GM23338 (cell line): ENCODE data around the gene USP2. TPM values are rescaled to one million over a fixed set of nuclear protein-coding genes. Genes with fewer than 3 reads are reported as not detected.

Experiments
- ATAC-seq: fragments of 200-7000 bp; cut with Tn5 transposase; 3 replicates; pipeline ENCODE4 v1.9.1; 2020
- DNase-seq: peaks from one replicate; pipeline ENCODE4 v3.0.0-alpha.2; 2015; ENCODE audit warnings: low spot score
- H2AFZ ChIP-seq: fragments of 200-600 bp; sonication (generic); 2 replicates; pipeline ENCODE4 v1.8.0; 2016; ENCODE audit warnings: antibody characterized with exemption, mild to moderate bottlenecking, moderate library complexity
- H3F3A ChIP-seq: fragments of 200-600 bp; sonication (generic); replicated peaks from 2 replicates; pipeline ENCODE4 v1.8.0; 2017; ENCODE audit warnings: antibody characterized with exemption, mixed run types, low read depth
- H3K27ac ChIP-seq: fragments of 200-600 bp; sonication (generic); 2 replicates; pipeline ENCODE4 v1.6.1; 2016; ENCODE audit warnings: low read depth
- H3K27me3 ChIP-seq: fragments of 200-600 bp; sonication (generic); 2 replicates; pipeline ENCODE4 v1.8.0; 2016; ENCODE audit warnings: mild to moderate bottlenecking, mixed run types, moderate library complexity; ENCODE audit not compliant: insufficient read depth
- H3K36me3 ChIP-seq: fragments of 200-600 bp; sonication (generic); 2 replicates; pipeline ENCODE4 v1.8.0; 2016; ENCODE audit warnings: mild to moderate bottlenecking; ENCODE audit not compliant: insufficient read depth
- H3K4me1 ChIP-seq: fragments of 200-600 bp; sonication (generic); 2 replicates; pipeline ENCODE4 v1.8.0; 2016; ENCODE audit warnings: mild to moderate bottlenecking, moderate library complexity; ENCODE audit not compliant: insufficient read depth
- H3K4me2 ChIP-seq: fragments of 200-600 bp; sonication (generic); 2 replicates; pipeline ENCODE4 v1.7.1; 2017; ENCODE audit warnings: mixed run types
- H3K4me3 ChIP-seq: fragments of 200-600 bp; sonication (generic); 2 replicates; pipeline ENCODE4 v1.6.1; 2016; ENCODE audit warnings: mixed run types
- H3K79me2 ChIP-seq: fragments of 200-600 bp; sonication (generic); replicated peaks from 2 replicates; pipeline ENCODE4 v1.8.0; 2017; ENCODE audit warnings: mild to moderate bottlenecking; ENCODE audit not compliant: insufficient read depth
- H3K9me2 ChIP-seq: fragments of 200-600 bp; sonication (generic); 2 replicates; pipeline ENCODE4 v1.8.0; 2017; ENCODE audit not compliant: insufficient read depth
- H4K20me1 ChIP-seq: fragments of 200-600 bp; sonication (generic); replicated peaks from 2 replicates; pipeline ENCODE4 v1.8.0; 2017; ENCODE audit warnings: mild to moderate bottlenecking; ENCODE audit not compliant: insufficient read depth
- H3K27ac Mint-ChIP-seq: 2 replicates; pipeline ENCODE4 v1.8.0; 2020; ENCODE audit warnings: inconsistent platforms, mild to moderate bottlenecking, moderate library complexity, mixed read lengths
- H3K27me3 Mint-ChIP-seq: 3 replicates; pipeline ENCODE4 v1.8.0; 2022; ENCODE audit warnings: low read depth, mild to moderate bottlenecking, moderate library complexity, mixed read lengths, inconsistent platforms; ENCODE audit not compliant: insufficient read depth, poor library complexity
- H3K36me3 Mint-ChIP-seq: 3 replicates; pipeline ENCODE4 v1.8.0; 2021; ENCODE audit warnings: low read depth, mild to moderate bottlenecking, inconsistent platforms, moderate library complexity, mixed read lengths
- H3K4me1 Mint-ChIP-seq: 3 replicates; pipeline ENCODE4 v1.8.0; 2020; ENCODE audit warnings: mild to moderate bottlenecking, inconsistent platforms, mixed read lengths
- H3K4me3 Mint-ChIP-seq: 3 replicates; pipeline ENCODE4 v1.8.0; 2021; ENCODE audit warnings: moderate library complexity, mild to moderate bottlenecking, inconsistent platforms, mixed read lengths
- H3K9me3 Mint-ChIP-seq: 3 replicates; pipeline ENCODE4 v1.8.0; 2020; ENCODE audit warnings: moderate library complexity, mild to moderate bottlenecking, inconsistent platforms, mixed read lengths
- CREB1 ChIP-seq: fragments of 250-450 bp; sonication (Bioruptor Pico); IDR thresholded peaks from 2 replicates; pipeline ENCODE4 v1.5.0; 2020; ENCODE audit warnings: low read depth, mild to moderate bottlenecking, moderate library complexity
- EZH2phosphoT487 ChIP-seq: fragments of 200-600 bp; sonication (generic); IDR thresholded peaks from one replicate; pipeline ENCODE4 v1.8.1; 2018; ENCODE audit warnings: antibody characterized with exemption; ENCODE audit not compliant: unreplicated experiment
- JUNB ChIP-seq: IDR thresholded peaks from one replicate; pipeline ENCODE4 v1.6.1; 2016; ENCODE audit warnings: antibody characterized with exemption; ENCODE audit not compliant: unreplicated experiment
- NANOG ChIP-seq: IDR thresholded peaks from 2 replicates; pipeline ENCODE4 v1.6.1; 2016; ENCODE audit warnings: antibody characterized with exemption, borderline replicate concordance
- STAT1 ChIP-seq: IDR thresholded peaks from one replicate; pipeline ENCODE4 v1.6.1; 2016; ENCODE audit warnings: antibody characterized with exemption; ENCODE audit not compliant: unreplicated experiment
- ZNF114 ChIP-seq: fragments of 250-450 bp; sonication (Bioruptor Pico); IDR thresholded peaks from 2 replicates; pipeline ENCODE4 v1.5.0; 2020; ENCODE audit warnings: mild to moderate bottlenecking, moderate library complexity
- ZNF331 ChIP-seq: fragments of 250-450 bp; sonication (Bioruptor Pico); IDR thresholded peaks from 2 replicates; pipeline ENCODE4 v1.5.0; 2020; ENCODE audit warnings: low read depth, mild to moderate bottlenecking, moderate library complexity
- polyA plus RNA-seq: library from polyadenylated mRNA; unstranded; fragments of >200 nt; fragmentation: Nextera tagmentation; extraction: Ambion mirVana; gene quantifications from 2 replicates; pipeline ENCODE4 v1.2.1, GENCODE V29; 2016
- total RNA-seq: library from RNA; depleted of rRNA; stranded (reverse); fragments of >200 nt; shearing (Covaris generic); gene quantifications from 2 replicates; pipeline ENCODE4 v1.2.3, GENCODE V29; 2014
- TF ChIP-seq, protein P1 (sequence below): IDR thresholded peaks from 2 replicates; pipeline ENCODE4 v1.6.1; 2016; ENCODE audit warnings: antibody characterized with exemption
- TF ChIP-seq, protein P2 (sequence below), 2 experiments: fragments of 200-600 bp in 1 of 2; sonication (generic) in 1 of 2; conservative IDR thresholded peaks; 2 replicates each; pipeline versions ENCODE4 v1.5.1 to v1.6.1; 2016 to 2017; ENCODE audit warnings: antibody characterized with exemption in 2 of 2, low read depth in 2 of 2, mild to moderate bottlenecking in 2 of 2, moderate library complexity in 1 of 2
- TF ChIP-seq, protein P3 (sequence below): IDR thresholded peaks from one replicate; pipeline ENCODE4 v1.6.1; 2018; ENCODE audit warnings: antibody characterized with exemption; ENCODE audit not compliant: unreplicated experiment

Gene USP2
- total and polyA plus RNA-seq, 2 experiments from 2014 or later, result 4.9 to 5.0 TPM

DNA sequence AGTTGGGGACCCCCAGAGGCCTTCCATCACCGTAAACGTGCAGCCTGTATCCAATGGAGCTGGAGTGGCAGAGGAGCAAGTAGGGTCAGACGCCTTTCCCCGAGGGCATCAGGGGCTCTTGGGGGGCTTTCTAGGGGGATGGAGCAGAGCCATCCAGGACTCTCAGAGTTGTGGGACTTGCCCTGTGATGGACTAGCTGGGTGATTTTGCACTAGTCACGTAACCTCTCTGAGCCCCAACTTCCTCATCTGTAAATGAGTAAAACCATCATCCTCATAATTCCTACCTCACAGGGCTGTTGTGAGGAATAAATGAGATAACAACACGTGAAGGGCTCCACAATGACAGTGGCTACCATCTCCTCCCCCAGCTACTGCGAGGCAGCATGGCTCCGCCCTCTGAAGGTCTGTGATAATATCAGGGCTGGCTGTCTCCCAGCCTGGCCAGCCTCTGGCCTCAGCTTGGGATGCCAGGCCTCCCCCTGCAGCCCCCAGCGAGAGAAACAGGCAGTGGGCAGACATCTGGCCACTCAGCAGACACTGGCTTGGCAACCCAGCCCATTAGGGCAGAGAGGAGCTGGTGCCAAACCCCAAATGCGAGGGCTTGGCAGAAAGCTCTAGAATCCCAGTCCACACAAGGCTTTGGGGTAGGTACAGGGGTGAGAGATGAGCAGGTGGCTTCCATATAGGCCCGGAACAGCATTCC is 6.7 kb downstream of the USP2 start:
- Histone ChIP-seq H3K9me2 (no peaks in the 10 kb centered on the region), H3K4me1 (peaks cover 43% of the 10 kb centered on the region), H3K27me3 (peaks cover 7% of the 10 kb centered on the region; the same call in 1 of the 2 replicates), H4K20me1 (no peaks in the 10 kb centered on the region), H3K4me3 (no peak overlapping the region), H3F3A (no peaks in the 10 kb centered on the region), H3K4me2 (0 out of 2 replicates have a peak overlapping the region, but pooled peaks have one; percentile 28), H3K36me3 (no peaks in the 10 kb centered on the region), H3K79me2 (no peaks in the 10 kb centered on the region), H3K27ac (no peak overlapping the region), H2AFZ (no peak overlapping the region)
- Mint-ChIP-seq H3K27ac (no peak overlapping the region), H3K9me3 (no peaks in the 10 kb centered on the region), H3K27me3 (peaks cover 15% of the 10 kb centered on the region), H3K4me3 (no peak overlapping the region; the same call in 2 of the 3 replicates), H3K36me3 (no peaks in the 10 kb centered on the region; the same call in 2 of the 3 replicates), H3K4me1 (peaks cover 70% of the 10 kb centered on the region)
- ATAC-seq, result no peak
- no peak for DNase-seq
- TF ChIP-seq CREB1 (CRISPR knock-in tag) (no peak), ZNF114 (CRISPR knock-in tag) (no peak), EZH2phosphoT487 (no peak), JUNB (no peak), NANOG (no peak)
- TF ChIP-seq, protein P1, sequence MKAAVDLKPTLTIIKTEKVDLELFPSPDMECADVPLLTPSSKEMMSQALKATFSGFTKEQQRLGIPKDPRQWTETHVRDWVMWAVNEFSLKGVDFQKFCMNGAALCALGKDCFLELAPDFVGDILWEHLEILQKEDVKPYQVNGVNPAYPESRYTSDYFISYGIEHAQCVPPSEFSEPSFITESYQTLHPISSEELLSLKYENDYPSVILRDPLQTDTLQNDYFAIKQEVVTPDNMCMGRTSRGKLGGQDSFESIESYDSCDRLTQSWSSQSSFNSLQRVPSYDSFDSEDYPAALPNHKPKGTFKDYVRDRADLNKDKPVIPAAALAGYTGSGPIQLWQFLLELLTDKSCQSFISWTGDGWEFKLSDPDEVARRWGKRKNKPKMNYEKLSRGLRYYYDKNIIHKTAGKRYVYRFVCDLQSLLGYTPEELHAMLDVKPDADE, result no peak

DNA sequence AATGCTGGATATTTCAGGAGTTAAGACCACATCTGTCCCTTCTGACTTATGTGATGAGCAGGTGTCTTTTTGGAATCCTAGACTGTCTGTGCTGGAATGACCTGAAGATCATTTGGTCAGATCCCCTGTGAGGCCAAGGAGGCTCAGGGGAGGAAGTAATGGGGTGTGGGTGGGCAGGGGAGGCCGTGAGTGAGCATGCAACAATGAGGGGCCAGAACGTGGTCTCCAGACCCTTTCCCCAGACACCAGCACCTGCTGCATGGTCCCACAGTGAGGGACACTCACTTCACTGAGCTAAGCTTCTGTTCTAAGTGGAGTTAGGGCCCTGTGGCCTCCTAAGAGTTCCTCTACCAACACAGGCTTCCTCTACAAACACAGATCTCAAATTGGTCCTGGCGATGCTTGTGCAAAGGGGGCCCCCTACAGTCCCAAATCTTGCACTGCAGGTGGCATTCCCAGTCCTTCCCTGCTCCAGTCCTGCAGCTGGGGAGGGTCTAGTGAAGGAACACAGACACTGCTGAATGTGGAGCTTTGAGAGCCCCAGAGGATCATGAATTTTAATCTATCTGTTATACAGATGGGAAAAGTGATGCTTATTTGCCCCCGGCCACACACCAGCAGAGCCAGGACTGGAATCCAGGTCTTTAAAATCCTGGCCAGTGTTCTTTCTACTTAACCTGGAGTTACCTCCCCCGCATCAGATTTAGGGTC is 7.4 kb downstream of the USP2 start:
- Mint-ChIP-seq H3K9me3 (no peaks in the 10 kb centered on the region), H3K36me3 (no peaks in the 10 kb centered on the region; the same call in 2 of the 3 replicates), H3K4me3 (no peak overlapping the region; the same call in 2 of the 3 replicates), H3K4me1 (peaks cover 73% of the 10 kb centered on the region), H3K27me3 (peaks cover 15% of the 10 kb centered on the region), H3K27ac (no peak overlapping the region)
- H3K27ac ChIP-seq, result no peak overlapping the region
- no peak for TF ChIP-seq JUNB
- TF ChIP-seq EZH2phosphoT487, result no peak
- TF ChIP-seq ZNF331 (CRISPR knock-in tag), result no peak
- TF ChIP-seq, protein P2, sequence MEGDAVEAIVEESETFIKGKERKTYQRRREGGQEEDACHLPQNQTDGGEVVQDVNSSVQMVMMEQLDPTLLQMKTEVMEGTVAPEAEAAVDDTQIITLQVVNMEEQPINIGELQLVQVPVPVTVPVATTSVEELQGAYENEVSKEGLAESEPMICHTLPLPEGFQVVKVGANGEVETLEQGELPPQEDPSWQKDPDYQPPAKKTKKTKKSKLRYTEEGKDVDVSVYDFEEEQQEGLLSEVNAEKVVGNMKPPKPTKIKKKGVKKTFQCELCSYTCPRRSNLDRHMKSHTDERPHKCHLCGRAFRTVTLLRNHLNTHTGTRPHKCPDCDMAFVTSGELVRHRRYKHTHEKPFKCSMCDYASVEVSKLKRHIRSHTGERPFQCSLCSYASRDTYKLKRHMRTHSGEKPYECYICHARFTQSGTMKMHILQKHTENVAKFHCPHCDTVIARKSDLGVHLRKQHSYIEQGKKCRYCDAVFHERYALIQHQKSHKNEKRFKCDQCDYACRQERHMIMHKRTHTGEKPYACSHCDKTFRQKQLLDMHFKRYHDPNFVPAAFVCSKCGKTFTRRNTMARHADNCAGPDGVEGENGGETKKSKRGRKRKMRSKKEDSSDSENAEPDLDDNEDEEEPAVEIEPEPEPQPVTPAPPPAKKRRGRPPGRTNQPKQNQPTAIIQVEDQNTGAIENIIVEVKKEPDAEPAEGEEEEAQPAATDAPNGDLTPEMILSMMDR (conservative IDR thresholded peaks at IDR 0.05; ENCODE audit: low read depth in 2 of 2), result peak; percentile 92 to 96
- TF ChIP-seq, protein P1, result no peak
- no peak for TF ChIP-seq ZNF114 (CRISPR knock-in tag)
- no peak for TF ChIP-seq STAT1
- TF ChIP-seq, protein P3, sequence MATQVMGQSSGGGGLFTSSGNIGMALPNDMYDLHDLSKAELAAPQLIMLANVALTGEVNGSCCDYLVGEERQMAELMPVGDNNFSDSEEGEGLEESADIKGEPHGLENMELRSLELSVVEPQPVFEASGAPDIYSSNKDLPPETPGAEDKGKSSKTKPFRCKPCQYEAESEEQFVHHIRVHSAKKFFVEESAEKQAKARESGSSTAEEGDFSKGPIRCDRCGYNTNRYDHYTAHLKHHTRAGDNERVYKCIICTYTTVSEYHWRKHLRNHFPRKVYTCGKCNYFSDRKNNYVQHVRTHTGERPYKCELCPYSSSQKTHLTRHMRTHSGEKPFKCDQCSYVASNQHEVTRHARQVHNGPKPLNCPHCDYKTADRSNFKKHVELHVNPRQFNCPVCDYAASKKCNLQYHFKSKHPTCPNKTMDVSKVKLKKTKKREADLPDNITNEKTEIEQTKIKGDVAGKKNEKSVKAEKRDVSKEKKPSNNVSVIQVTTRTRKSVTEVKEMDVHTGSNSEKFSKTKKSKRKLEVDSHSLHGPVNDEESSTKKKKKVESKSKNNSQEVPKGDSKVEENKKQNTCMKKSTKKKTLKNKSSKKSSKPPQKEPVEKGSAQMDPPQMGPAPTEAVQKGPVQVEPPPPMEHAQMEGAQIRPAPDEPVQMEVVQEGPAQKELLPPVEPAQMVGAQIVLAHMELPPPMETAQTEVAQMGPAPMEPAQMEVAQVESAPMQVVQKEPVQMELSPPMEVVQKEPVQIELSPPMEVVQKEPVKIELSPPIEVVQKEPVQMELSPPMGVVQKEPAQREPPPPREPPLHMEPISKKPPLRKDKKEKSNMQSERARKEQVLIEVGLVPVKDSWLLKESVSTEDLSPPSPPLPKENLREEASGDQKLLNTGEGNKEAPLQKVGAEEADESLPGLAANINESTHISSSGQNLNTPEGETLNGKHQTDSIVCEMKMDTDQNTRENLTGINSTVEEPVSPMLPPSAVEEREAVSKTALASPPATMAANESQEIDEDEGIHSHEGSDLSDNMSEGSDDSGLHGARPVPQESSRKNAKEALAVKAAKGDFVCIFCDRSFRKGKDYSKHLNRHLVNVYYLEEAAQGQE, result no peak
- no peak overlapping the region for H2AFZ ChIP-seq
- H3F3A ChIP-seq, result no peaks in the 10 kb centered on the region
- H4K20me1 ChIP-seq, result no peaks in the 10 kb centered on the region
- ATAC-seq, result peak; percentile 49
- H3K4me2 ChIP-seq, result 0 out of 2 replicates have a peak overlapping the region, but pooled peaks have one; percentile 28
- no peaks in the 10 kb centered on the region for H3K36me3 ChIP-seq
- H3K4me3 ChIP-seq, result no peak overlapping the region
- no peaks in the 10 kb centered on the region for H3K79me2 ChIP-seq
- H3K9me2 ChIP-seq, result no peaks in the 10 kb centered on the region
- H3K4me1 ChIP-seq, result peaks cover 38% of the 10 kb centered on the region
- DNase-seq, result peak; percentile 93
- no peaks in the 10 kb centered on the region for H3K27me3 ChIP-seq
